ENCODE measurements around the gene SSH2. TPM values are rescaled to one million over a fixed set of nuclear protein-coding genes. Genes with fewer than 3 reads are reported as not detected.
"Not testable (repeated sequence)": the region's sequence is repeated elsewhere in the genome, so short reads cannot be mapped to it uniquely, and the experiment has no call there.

Gene SSH2
- total RNA-seq, 1 experiment from 2014 or later, result 13.8 TPM

GRCh38 chr17:29874358-29874757 lies 55.7 kb downstream of the SSH2 start:
- not testable (repeated sequence) for DNase-seq (ENCODE audit: low spot score)

- DNase-seq (ENCODE audit: low spot score), result no peak
These were observed 56.6 kb downstream of the SSH2 start for GRCh38 chr17:29873476-29873875.

GRCh38 chr17:29870836-29871465 lies 59.1 kb downstream of the SSH2 start:
- DNase-seq (ENCODE audit: low spot score), result no peak

- no peak for DNase-seq (ENCODE audit: low spot score)
These were observed 62.3 kb downstream of the SSH2 start for GRCh38 chr17:29867643-29868181.

GRCh38 chr17:29866746-29867404 lies 63.2 kb downstream of the SSH2 start:
- DNase-seq (ENCODE audit: low spot score), result no peak

- DNase-seq (ENCODE audit: low spot score), result no peak
These were observed 65.4 kb downstream of the SSH2 start for GRCh38 chr17:29864615-29865014.

- not testable (repeated sequence) for DNase-seq (ENCODE audit: low spot score)
These were observed 65.9 kb downstream of the SSH2 start for GRCh38 chr17:29864123-29864522.

- no peak for DNase-seq (ENCODE audit: low spot score)
These were observed 67.1 kb downstream of the SSH2 start for GRCh38 chr17:29862951-29863350.

- DNase-seq (ENCODE audit: low spot score), result no peak
These were observed 67.9 kb downstream of the SSH2 start for GRCh38 chr17:29862127-29862526.

- not testable (repeated sequence) for DNase-seq (ENCODE audit: low spot score)
These were observed 70.6 kb downstream of the SSH2 start for GRCh38 chr17:29859445-29859844.

- DNase-seq (ENCODE audit: low spot score), result no peak
These were observed 72.2 kb downstream of the SSH2 start for GRCh38 chr17:29857823-29858222.

- not testable (repeated sequence) for DNase-seq (ENCODE audit: low spot score)
These were observed 72.9 kb downstream of the SSH2 start for GRCh38 chr17:29857105-29857504.

- DNase-seq (ENCODE audit: low spot score), result no peak
These were observed 74.3 kb downstream of the SSH2 start for GRCh38 chr17:29855686-29856085.

- no peak for DNase-seq (ENCODE audit: low spot score)
These were observed 81.3 kb downstream of the SSH2 start for GRCh38 chr17:29848737-29849136.

- no peak for DNase-seq (ENCODE audit: low spot score)
These were observed 82.3 kb downstream of the SSH2 start for GRCh38 chr17:29847527-29848400.

GRCh38 chr17:29847118-29847517 lies 82.9 kb downstream of the SSH2 start:
- no peak for DNase-seq (ENCODE audit: low spot score)

GRCh38 chr17:29846298-29846697 lies 83.7 kb downstream of the SSH2 start:
- DNase-seq (ENCODE audit: low spot score), result no peak

GRCh38 chr17:29844339-29845048 lies 85.5 kb downstream of the SSH2 start:
- DNase-seq (ENCODE audit: low spot score), result no peak

- peak; percentile 23 for DNase-seq (ENCODE audit: low spot score)
These were observed 89.1 kb downstream of the SSH2 start for GRCh38 chr17:29840884-29841283.

GRCh38 chr17:29839656-29840055 lies 90.4 kb downstream of the SSH2 start:
- no peak for DNase-seq (ENCODE audit: low spot score)

GRCh38 chr17:29838961-29839360 lies 91.1 kb downstream of the SSH2 start:
- DNase-seq (ENCODE audit: low spot score), result peak; percentile 37

GRCh38 chr17:29837531-29837930 lies 92.5 kb downstream of the SSH2 start:
- DNase-seq (ENCODE audit: low spot score), result no peak
